ENCODE measurements around the gene FCER1A.
"Not testable (repeated sequence)": the region's sequence is repeated elsewhere in the genome, so short reads cannot be mapped to it uniquely, and the experiment has no call there.

Gene FCER1A

DNA sequence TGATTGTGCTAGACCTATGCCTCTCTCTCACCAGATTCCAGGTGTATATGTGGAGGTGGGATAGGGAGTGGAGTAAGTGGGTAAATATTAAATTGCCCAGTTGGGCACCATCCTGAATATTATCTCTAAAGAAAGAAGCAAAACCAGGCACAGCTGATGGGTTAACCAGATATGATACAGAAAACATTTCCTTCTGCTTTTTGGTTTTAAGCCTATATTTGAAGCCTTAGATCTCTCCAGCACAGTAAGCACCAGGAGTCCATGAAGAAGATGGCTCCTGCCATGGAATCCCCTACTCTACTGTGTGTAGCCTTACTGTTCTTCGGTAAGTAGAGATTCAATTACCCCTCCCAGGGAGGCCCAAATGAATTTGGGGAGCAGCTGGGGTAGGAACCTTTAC, at the start of gene FCER1A:
FCER1A (plus strand) TSS at position 242 of the 400 bp plus-strand sequence; CDS start at position 271, 29 bp downstream.
- DNase-seq = no peak

DNA sequence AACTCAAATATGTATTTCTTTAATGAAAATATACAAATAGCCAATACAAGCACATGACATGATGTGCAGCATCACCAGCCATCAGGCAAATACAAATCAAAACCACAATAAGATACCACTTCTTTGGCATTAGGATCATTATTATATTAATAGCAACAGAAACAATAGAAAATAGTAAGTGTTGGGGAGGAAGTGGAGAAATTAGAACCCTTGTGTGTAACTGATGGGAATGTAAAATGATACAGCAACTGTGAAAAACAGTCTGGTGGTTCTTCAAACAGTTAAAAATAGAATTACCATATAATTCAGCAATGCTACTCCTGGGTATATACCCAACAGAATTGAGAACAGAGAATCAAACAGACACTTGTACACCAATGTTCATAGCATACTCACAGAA, 40.8 kb upstream of the FCER1A start:
- no peak for DNase-seq

DNA sequence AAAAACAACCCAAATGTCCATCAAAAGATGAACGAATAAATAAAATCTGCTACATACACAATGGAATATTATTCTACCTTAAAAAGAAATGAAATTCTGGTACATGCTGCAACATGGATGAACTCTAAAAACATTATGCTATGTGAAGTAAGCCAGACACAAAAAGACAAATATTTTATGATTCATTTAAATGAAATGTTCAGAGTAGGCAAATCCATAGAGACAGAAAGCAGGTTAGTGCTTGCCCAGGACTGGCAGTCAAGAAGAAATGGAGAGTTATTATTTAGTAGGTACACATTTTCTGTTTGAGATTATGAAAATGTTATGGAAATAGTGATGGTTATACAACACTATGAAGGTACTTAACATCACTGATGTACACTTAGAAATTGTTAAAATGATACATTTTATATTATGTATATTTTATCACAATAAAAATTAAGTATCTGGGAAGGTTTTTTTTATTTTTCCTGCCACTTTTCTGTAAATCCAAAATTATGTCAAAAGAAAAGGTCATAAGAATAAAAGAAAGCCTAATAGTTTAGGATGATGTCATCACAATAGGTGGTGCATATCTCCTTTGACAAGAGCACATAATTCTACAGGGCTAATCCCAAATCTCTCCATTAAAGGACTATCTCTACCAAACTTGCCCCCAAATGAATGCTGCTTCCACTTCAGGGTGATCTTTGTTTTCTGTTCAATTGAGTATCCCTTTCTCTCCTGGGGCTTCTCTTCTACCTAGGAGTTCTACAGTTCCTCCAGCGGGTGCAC, 40.2 kb upstream of the FCER1A start:
- DNase-seq = no peak

DNA sequence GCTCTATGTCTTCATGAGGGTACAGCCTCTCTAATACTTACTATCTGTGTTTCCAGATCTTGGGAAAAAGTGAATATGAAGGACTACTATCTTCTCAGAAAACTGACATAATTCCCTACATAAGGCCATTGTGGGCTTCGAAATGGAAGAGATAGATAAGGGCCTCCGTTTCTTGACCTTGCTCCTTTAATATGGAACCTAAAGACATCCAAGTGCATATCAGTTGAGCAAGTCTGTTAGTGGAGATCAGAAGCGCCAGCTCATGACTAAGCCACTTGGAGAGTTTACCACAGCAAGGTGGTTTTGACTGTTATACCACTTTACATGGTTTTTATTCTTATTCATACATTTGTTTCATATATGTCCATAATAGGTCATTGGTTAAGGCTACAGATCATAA, 35.3 kb upstream of the FCER1A start:
- no peak for DNase-seq

DNA sequence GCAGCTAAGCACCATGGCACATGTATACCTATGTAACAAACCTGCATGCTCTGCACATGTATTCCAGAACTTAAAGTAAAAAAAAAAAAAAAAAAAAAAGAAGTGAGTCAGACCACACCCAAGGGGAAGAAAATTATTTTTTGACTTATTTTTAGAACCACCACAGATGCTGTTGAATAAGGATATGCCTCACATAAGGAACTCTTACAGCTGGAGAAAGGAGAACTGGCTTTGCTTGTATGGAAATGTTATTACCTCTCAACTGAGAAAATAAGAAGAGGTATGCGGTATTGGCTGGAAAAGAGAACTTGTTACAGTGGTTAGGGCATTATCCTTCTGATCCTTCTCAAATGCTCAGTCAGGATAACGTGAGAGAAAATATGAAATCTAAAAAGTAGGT, 27.5 kb upstream of the FCER1A start:
- no peak for DNase-seq

DNA sequence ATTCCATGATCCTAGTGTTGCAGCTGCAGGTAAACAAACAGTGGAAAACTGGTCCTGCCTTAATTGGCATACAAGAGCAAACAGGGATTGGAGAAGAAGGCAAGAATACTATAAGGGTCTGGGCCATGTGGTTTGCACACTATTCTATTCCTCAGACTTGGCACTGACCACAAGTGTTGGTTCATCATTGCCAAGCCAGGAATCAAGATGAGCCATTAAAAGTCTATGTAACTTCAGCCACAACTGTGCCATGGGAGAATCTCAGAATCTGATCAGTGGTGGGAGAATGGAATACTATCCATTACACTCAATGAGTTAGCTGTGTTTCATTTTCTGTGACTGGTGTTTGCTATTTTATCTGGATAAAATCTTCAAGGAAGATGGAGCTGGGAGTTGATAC, 26.2 kb upstream of the FCER1A start:
- DNase-seq = no peak

DNA sequence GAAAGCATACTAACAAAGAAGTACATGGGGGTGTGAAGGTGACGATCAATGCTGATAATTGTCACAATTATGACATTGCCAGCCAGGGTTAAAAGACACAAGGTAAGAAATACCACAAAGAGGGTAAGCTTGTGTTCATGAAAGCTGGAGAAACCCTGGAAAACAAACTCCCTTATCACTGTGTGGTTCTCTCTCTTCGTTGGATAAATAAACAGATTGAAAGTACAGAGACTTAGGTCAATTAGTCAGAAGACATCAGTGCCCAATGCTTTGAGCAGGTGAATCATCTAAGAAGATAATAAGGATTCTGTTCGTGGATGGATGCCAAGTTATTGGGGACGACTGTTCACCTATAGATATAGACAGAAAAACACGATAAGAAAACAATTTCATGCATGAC, 22.4 kb upstream of the FCER1A start:
- no peak for DNase-seq

DNA sequence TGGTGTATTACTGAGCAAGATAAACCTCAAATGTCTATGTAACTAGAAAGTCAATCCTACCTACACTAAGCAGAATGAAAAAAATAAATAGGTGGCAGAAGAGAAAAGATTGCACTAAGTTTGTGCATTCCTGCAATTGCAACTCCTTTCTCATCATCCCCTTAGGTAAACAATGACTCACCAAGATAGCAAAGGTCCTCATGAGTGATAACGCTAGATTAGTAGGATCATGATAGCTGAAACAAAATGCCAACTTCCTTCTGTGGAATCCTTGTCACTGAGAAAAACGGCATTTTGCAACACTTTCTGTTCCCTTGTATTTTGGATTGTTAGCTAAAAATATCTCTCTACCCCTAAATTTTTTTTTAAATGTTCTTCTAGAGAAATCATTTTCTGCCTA, 20.0 kb upstream of the FCER1A start:
- DNase-seq = no peak

DNA sequence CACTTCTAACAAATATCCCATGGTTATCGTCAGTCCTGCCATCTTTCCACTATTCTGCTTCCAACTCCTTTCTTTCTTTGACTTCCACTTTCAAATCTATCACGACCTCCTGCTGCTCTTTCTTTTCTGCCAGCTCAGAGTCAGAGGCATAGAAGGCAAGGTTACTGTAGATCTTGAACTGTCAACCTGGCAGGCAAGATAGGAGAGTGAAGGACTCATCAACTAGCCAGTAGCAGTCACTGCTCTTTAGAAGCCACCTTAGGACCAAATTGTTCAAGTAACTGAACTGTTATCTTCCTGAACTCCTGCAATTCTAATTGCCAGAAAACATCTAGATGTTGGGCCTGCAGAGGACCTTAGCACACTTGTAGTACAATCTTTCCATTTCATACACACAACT, 13.1 kb upstream of the FCER1A start:
- no peak for DNase-seq

DNA sequence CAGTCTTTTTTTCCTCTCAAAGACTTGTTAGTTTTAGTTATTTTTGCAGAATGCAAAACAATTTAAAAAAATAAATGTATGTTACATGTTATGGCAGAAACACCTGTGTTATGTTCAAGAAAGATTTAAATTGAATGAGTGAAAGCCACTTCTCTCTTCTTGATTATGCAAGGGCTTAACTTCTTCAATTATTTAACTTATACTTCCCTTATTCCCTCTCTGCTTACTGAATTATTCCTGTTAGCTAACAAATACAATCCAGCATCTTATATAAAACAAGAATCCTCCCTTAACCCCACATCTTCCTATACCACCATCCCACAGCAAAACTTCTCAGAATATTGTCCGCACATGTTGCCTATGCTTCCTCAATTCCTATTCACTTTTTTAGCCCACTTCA, 10.7 kb upstream of the FCER1A start:
- no peak for DNase-seq

DNA sequence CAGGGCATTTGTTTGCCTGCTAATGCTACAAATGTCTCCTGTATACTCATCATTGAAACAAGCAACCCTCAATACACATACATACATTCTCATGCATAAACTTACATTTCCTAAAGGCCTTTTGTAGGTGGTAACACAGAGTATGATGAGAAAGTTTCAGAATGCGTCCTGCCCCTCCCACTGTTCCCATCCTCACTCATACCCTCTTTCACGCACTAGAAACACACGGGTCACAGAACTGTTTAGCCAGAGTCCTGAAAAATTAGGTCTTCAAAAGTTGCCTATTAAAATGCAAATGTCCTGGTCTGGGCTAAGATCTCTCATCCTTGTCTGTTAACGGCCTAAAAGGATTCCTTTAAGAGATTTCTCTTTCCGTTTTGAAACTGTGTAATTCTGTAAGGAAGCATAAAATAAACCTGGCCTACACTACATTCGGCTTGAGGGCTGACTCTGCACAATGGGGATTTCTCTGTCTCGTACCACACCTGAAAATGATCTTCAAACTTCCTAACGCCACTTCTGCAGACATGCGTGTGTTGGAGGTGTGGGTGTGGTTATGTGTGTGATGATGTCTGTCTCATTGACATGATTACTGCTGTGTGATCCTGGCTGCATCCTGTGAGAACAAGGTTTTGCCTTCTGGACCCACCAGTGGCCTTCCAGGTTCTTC, 5.3 kb upstream of the FCER1A start:
- no peak for DNase-seq

DNA sequence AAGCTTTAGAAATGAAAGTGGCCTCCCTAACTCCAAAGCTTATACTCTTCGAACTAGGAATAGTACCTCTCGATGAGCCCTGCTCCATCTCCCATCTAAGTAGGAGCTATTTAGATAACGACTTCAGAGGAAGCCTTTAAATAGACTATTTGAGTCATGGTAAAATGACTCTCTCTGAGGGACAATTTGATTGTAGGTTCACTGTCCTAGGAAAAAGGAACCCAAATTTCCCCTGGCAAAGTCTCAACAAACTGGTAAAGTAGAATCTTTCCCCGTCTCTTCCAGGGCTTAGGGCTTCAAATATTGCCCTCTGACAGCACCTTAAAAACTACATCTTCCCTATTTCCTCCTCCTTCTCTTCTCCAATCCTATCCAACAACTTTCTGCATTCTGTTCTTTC, 2.0 kb upstream of the FCER1A start:
- no peak for DNase-seq

DNA sequence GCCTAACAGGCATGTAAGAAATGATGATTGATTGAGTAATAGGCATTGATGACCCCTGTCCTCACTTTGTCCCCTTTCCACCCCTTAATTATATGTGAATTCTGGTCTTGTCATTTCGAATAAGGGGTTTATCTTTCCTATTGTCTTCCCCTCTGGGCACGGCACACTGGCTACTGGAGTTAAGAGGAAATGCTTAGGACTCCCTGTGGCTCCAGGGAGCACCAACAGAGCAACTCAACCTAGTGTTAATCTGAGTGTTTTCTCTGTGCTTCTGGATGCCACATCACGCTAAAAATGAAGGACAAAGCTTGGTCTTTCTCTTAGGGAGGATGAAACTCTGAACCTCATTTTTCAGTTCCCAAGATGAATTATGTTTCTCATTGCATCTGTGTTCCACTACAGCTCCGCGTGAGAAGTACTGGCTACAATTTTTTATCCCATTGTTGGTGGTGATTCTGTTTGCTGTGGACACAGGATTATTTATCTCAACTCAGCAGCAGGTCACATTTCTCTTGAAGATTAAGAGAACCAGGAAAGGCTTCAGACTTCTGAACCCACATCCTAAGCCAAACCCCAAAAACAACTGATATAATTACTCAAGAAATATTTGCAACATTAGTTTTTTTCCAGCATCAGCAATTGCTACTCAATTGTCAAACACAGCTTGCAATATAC, 5.3 kb downstream of the FCER1A start:
- DNase-seq = no peak

DNA sequence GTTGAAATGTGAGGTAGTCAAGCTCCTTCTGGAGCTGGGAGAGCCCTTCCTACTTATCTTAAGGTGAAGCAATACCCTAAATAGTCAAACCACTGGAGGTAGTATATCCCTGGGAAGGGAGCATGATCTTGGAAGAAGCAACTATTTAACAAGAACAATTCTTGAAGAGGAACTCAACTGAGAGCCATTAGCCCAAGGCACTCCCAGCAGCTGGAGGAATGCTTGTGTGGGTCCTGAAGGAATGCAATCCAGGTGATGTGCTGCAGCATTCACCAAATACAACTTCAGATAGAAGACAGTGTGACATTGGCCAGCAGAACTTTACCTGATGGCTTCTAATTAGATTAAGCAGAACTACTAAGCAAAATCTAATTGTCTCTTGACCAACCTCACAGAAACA, 9.5 kb downstream of the FCER1A start:
- no peak for DNase-seq

DNA sequence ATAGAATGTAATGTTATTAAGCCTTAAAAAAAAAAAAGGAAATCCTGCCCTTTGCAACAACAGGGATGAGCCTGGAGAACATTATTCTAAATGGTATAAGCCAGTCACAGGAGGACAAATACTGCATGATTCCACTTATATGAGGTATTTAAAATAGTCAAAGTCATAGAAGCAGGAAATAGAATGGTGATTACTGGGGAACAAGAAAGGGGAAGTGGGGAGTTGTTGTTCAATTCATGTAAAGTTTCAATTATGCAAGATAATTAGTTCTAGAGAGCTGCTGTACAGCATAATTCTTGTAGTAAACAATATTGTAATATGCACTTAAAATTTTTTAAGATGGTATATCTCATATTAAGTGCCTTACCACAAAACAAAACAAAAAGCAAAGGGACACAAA, 13.2 kb downstream of the FCER1A start:
- no peak for DNase-seq

DNA sequence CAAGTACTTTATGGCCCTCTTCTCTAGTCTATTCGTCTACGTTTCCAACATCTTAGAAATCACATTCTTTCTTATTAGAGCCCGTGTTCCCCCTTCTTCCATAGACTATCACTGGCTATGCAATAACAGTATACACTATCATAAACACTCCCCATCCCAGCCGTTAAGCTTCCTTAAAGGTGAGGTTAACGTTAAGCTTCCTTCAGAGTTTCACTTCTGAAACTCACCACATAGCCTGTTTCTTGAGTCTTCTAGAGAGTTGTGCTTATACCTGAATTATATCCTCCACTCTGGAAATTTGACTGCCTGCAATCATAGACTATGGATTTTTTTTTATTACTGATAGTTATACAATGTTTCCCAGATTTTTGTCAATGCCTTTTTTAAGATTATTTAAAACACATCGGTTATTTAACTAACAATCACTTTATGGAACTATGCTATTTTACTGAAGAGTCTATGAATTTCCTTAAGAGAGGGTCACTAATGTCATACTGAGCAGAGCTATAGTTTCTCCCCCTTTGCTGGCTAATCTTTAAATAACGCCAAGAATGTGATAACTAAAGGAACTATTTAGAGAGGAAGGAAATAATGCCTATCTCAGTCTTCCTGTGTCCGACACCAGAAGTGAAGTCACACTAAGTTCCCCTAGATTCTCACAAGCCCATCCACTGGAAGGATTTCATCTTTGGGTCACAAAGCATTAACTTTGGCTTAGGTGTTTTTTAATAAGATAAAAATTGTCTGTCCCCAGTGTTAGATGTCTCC, 16.8 kb downstream of the FCER1A start:
- DNase-seq = no peak

DNA sequence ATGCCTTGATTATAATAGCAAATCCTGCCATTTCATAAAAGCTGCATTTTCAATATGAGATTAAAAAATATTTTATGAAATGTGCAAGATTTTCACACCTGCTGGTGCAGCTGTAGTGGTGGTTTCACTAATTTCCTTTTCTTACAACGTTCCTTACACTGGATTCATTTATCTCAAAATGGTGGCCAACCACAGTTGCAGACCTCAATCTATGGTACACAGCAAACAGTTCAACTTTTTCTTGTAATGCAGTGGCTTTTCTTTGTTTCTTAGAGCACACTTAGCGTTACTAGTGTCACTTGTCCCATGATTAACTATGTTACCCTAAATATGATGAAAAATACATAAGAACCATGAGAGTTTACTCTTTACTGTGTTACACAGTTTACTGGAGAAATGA, 32.7 kb downstream of the FCER1A start:
- no peak for DNase-seq

DNA sequence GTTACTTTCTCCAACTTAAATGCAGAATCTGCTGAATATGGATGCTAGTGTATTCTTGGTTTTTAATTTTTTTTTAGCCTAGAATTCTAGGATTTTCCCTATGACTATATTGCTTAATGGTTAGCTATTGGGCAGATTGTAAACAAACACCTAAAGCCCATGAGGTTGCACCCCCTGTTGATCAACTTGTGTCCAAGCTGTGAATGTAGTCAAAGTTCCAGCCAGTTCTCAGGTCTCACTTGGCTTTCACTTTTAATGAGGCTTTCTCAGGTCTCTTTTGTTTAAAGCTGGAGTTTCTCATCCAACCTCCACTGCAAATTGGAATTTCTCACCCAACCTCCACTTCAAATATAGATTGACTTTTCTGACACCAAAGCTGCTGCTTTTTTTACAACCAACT, 35.9 kb downstream of the FCER1A start:
- no peak for DNase-seq

DNA sequence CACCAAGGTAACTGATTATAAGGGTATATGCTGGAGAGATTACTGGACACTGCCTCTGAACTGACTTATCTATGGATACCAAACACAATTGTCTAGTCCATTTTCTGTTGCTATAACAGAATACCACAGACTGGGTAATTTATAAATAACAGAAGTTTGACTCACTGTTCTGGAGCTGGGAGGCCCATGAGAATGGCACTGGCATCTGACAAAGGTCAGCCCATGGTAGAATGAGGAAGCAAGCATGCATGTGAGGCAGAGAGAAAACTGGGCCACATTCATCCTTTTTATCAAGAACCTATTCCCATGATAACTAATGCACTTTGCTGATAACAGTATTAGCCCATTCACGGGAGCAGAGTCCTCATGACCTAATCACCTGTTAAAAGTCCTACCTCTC, 37.4 kb downstream of the FCER1A start:
- DNase-seq = peak; percentile 83

DNA sequence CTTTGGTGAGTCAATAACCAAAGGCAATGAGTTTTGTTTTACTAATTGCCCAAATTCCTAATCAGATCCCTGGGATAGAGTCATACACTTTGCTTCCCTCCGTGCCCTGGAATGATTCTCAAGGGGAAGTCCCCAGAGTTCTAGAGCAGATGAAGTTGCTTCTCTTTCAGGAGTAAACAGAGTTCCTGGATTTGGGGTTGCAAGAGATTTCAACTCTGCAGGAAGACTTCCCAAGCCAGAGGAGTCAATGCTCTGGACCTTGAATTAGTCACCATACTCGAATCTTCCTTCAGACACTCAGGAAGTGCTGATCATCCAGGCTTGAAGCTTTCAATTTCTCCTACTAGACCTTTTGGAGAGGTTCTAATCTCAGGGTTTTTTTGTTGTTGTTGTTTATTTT, 39.6 kb downstream of the FCER1A start:
- DNase-seq = peak; percentile 36

DNA sequence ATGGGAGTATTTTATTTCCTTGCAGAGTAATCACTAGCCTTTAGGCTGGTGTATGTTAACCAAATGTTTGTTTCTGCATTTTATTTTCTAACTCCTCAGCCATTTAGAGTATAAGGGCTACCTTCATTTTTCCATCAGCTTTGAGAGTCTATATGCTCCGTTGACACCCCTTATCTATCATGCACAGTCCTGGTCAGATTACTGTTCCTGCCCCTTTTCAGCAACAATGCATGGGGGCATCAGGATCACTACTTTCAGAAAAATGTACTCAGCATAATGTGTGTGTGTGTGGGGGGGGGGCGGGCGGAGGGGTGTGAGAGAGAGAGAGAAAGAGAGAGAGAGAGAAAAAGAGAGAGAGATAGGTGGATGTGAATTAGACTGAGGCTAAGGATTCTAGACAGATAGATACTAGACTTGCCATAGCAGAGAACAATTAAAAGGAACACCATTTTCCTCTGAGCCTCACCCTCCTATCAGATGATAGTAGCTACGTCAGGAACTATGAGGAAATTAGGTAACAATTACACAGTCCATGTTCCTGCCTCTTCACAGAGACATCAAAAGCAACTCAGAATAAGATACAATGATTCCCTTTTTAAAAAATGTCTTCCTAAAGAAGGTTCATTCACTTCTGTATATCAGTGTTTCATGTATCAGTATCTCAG, 40.8 kb downstream of the FCER1A start:
- no peak for DNase-seq

DNA sequence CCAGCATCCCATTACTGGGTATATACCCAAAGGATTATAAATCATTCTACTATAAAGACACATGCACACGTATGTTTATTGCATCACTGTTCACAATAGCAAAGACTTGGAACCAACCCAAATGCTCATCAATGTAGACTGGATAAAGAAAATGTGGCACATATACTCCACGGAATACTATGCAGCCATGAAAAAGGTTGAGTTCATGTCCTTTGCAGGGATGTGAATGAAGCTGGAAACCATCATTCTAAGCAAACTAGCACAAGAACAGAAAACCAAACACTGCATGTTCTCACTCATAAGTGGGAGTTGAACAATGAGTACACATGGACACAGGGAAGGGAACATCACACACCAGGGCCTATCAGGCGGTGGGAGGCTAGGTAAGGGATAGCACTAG, 47.2 kb downstream of the FCER1A start:
- not testable (repeated sequence) for DNase-seq

DNA sequence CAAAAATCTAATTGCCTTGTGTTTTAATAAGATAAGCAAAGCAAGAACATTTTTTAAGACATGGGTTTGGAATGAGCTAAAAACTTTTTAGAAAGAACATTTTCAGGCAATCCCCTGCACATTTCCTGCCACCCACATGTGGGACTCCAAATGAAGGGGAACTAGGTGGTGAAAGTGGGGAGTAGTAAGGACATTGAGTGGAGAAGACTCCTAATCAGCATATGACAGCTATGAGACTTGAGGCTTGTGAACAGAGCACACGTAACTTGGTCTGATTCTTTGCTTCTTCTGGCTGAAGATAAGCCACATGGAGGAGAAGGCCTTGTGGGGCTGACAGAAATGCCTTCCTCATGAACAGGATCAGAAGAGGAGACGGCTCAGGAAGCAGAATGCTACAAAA, 50.3 kb downstream of the FCER1A start:
- no peak for DNase-seq
